ENCODE data around the gene GRHPR.
"Not testable (repeated sequence)": the region's sequence is repeated elsewhere in the genome, so short reads cannot be mapped to it uniquely, and the experiment has no call there.

Gene GRHPR

DNA sequence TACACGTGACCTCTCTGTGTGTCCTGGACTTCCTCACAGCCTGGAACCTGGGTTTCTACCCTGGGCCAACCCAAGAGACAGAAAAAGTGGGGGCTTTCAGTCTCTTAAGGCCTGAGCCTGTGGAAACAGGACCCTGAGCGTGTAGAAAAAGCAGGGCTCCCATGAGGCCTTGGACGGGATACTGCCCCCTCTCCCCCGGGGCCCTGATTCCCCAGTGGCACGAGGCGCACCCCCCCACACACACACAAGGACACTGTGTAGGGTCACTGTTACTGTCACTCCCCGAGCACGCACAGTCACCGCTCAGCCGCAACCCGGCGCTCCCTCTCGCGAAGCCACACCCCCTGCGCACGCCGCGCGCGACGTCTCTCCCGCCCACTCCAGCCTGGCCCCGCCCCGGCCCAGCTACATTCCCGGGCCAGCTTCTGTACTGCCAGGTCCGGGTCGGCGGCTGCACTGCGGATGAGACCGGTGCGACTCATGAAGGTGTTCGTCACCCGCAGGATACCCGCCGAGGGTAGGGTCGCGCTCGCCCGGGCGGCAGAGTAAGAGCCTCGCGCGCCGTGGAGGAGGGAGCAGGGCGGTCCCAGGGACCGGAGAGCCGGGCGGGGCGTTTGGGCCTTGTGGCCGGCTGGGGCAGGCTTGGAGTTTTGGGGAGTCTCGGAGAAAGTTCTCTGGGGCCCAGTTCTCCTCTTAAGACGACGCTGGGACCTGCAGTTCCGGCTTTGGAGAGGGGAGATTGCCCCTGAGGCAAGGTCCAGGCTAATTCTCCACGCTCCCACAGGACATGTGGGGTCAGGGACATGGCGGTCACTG lies at the start of gene GRHPR:
Gene GRHPR (plus strand): TSS at position 408 of the 816 bp plus-strand sequence. CDS start 55 bp downstream, at position 463.
- peak; percentile 87 to 88 for DNase-seq

GRCh38 chr9:37372839-37373238 lies 49.7 kb upstream of the GRHPR start:
- DNase-seq: no peak

GRCh38 chr9:37373621-37374020 lies 48.9 kb upstream of the GRHPR start:
- no peak for DNase-seq

DNA sequence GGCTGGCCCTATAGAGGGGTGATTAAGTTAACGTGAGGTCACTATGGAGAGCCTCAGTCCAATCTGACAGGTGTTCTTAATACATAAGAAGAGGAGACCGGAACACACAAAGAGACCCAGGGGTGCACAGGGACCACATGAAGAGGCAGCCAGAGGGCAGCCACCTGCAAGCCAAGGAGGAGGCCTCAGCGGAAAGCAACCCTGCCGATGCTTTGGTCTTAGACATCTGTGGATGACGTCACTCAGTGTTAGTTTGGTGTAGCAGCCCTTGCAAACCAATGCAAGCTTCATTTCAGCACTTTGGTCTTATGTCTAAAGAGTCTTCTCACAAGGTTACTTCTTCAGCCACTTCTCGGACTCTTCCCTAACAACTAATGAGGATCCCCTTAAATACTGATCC lies 47.6 kb upstream of the GRHPR start:
- DNase-seq: no peak

DNA sequence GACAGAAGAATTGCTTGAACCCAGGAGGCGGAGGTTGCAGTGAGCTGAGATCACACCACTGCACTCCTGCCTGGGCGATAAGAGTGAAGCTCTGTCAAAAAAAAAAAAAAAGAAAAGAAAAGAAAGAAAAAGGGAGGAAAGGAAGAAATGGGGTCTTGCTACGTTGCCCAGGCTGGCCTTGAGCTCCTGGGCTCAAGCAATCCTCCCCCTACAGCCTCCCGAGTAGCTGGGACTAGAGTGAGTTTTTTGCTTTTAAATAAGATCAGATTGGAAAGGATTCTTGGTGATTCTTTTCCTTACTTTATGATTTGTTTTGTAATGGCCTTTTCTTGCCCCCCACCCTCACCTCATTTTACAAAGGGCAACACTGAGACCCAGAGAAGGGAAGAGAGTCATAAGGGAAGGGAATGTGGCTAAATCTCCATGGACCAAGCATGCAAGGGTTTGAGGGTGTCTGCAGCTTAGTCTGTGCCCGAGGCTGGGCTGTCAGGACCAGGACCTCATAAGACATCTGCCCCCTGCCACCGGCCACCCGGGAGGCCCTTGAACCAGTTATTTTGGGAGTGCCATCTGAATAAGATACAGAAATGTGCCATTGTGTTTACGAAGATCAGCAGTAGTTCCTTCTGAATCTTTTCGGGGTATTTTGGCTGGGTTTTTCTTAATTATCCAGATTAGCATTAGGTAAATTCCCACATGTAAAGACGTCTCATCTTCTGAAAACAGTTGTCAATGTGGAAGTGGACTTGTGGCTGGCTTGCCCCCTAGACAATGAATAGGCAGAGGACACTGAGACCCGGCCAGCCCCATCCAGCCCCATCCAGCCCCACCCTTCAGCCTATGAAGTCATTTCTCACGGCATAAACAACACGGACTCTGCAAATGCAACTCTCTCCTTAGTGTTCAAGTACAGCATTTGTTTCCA lies 44.5 kb upstream of the GRHPR start:
- no peak for DNase-seq

DNA sequence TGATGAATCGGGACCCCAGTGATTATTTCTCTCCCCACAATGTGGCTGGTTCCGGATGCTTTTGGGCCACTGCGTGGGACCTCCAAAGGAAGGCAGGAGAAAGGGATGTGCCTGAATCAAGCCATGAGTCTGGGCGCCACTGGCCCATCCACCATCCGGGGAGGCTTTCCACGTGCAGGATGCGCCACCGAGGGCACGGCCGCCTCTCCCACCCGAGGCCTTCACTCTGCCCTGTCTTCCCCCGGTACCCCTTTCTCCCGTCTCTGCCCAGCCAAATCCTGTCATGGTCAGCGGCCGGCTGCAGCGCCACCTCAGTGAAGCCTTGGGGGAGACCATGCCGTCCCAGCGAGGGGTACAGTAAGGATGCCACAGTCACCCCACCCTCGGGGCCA lies 43.9 kb upstream of the GRHPR start:
- DNase-seq: no peak

- no peak for DNase-seq
Measured at GRCh38 chr9:37379835-37380234, 42.7 kb upstream of the GRHPR start.

DNA sequence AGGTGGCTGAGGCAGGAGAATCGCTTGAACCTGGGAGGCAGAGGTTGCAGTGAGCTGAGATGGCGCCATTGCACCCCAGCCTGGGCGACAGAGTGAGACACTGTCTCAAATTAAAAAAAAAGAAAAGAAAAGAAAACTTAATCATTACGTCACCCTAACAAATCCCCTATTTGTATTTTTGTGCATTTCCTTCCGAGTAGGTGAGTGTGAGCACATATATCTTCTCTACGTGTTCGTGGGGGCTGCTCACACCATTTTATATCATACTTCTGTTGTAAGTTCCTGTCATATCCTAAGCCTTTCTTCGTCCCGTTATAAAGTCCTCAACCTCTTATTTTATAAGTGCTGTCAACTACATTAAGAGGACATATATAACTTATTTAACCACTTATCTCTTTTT lies 41.9 kb upstream of the GRHPR start:
- no peak for DNase-seq

GRCh38 chr9:37381094-37381741 lies 41.3 kb upstream of the GRHPR start:
- DNase-seq: no peak

GRCh38 chr9:37382161-37382981 lies 40.1 kb upstream of the GRHPR start:
- no peak for DNase-seq

DNA sequence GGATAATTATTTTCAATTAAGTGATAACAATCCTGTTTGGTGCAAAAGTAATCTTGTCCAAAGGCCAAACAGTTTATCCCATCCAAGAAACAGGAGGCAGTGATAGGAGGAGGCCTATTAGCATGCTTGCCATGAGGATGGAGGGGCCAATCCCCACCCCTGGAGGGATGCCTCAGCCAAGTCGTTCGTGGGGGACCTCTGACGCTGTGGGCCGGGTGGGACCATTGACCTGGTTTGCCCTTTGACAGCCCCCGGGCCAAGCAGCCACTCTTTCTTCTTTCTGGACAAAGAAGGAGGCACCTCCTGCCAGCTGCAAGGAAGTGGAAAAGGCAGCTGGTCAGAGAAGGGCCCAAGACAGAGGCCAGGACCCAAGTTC lies 39.5 kb upstream of the GRHPR start:
- no peak for DNase-seq

DNA sequence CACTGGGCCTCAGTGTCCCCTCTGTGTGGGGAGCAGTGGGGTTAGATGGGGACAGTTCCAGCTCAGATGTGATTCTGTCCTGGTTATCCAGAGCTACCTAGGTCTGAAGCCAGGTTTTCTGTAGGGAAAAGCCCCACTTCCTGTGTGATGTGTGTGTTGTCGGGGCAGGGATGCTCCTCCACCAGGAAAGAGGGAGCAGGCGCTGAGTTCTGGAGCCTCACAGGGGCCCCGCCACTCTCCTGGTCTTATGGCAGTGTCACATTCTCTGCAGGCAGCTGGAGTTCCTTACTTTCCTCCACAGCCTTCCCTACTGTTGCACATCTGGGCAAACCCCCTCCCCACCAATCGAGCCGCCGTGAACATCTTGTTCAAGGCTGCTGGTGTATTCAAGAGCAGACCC lies 39.1 kb upstream of the GRHPR start:
- DNase-seq: no peak

GRCh38 chr9:37383876-37384746 lies 38.4 kb upstream of the GRHPR start:
- no peak for DNase-seq

- DNase-seq: no peak
Measured at GRCh38 chr9:37385286-37385685, 37.2 kb upstream of the GRHPR start.

GRCh38 chr9:37386988-37387387 lies 35.5 kb upstream of the GRHPR start:
- DNase-seq: no peak

DNA sequence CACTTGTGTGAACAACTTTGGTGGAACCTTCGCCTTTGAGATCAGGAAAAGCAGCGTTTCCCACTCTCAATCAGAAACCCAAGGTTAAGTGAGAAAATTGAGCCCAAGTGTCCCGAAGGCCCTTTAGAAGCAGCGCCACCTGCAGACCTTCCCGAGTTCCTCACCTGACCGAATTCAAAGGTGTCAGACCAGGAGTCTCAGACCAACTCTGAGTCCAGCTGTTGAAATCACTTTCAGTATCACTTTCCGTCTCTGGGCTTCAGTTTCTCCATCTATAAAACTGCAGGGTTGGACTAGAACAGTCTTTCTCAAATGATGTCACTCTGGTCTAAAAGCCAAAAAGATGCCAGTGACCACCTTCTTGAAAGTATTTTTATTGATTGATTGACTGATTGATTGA lies 31.7 kb upstream of the GRHPR start:
- DNase-seq: peak in 1 of 2 experiments; percentile 10

- no peak for DNase-seq
Measured at GRCh38 chr9:37392272-37392671, 30.2 kb upstream of the GRHPR start.

DNA sequence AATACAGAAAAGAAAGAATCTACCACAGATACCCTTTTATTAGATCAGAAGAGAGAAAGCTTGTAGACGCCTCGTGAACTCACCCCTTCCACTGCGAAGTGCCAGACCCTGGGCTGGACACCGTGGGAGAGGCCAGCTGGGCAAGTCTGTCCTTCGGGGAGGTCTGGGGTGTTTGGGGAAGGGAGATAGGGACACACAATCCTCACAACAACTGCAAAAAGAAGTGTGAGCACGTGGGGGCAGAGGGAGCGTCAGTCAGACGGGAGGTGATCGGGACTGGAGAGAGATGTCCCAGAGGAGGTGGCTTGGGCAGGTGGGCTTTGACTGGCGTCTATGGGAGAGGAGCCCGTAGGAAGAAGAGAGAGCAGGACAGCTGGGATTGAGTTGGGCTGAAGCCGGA lies 27.3 kb upstream of the GRHPR start:
- DNase-seq: no peak

DNA sequence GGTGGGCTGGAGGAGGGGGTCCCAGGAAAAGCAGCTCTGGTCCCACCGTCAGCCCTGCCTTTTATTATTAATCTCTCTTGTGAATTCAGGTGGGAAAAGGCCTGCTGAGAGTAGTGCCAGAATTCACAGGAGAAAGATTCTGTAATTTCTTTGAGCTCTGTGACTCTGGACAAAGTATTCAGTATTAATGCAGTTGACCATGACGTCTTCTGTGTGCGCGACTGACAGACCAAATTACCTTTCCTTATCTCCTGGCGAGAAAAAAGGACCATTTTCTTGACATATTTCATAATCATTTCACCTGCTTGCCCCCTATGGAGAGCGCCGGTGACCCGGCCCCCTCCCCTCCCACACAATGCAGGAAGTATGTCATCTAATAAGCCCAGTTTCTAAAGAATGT lies 26.8 kb upstream of the GRHPR start:
- DNase-seq: no peak

DNA sequence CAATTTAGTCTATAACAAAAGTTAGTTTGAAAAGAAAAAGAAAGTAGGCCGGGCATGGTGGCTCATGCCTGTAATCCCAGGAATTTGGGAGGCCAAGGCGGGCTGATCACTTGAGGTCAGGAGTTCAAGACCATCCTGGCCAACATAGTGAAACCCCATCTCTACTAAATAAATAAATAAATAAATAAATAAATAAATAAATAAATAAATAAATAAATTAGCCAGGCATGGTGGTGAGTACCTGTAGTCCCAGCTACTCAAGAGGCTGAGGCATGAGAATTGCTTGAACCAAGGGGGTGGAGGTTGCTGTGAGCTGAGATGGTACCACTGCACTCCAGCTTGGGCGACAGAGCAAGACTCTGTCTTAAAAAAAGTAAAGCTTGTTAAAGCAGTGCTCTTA lies 24.5 kb upstream of the GRHPR start:
- not testable (repeated sequence) for DNase-seq

- no peak for DNase-seq
Measured at GRCh38 chr9:37398464-37399025, 24.0 kb upstream of the GRHPR start.
